ENCODE measurements around the gene NTRK2.

- no peak for TF ChIP-seq CTCF (conservative IDR thresholded peaks at IDR 0.05; ENCODE audit: low read depth, low read length)
- TF ChIP-seq EZH2 (IDR thresholded peaks at IDR 0.05; ENCODE audit: borderline replicate concordance, low read depth, low read length, poor library complexity, severe bottlenecking): no peak
These were observed 149.3 kb downstream of the NTRK2 start for GRCh38 chr9:84818791-84819190.

Data from A673 (cell line).